ENCODE measurements around the gene PLPP1.

DNA sequence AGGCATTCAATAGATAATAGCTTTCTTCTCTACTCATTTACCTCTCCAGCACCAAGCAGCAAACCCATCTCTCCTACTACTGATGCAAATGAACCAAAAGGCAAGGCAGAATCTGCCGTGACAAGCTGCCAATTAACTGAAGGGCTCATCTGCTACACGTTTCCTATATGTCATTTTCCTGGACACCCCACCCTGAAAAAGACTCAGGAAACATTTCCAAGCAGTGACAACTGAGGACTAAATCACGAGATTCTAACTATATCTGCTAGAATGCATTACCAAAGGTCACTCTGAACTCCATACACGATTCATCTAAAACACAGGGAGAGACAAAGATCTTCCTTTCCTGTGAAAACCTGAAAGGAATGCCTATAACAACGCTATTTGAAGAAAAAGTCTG is 12.9 kb downstream of the PLPP1 start:
- TF ChIP-seq, protein P1, sequence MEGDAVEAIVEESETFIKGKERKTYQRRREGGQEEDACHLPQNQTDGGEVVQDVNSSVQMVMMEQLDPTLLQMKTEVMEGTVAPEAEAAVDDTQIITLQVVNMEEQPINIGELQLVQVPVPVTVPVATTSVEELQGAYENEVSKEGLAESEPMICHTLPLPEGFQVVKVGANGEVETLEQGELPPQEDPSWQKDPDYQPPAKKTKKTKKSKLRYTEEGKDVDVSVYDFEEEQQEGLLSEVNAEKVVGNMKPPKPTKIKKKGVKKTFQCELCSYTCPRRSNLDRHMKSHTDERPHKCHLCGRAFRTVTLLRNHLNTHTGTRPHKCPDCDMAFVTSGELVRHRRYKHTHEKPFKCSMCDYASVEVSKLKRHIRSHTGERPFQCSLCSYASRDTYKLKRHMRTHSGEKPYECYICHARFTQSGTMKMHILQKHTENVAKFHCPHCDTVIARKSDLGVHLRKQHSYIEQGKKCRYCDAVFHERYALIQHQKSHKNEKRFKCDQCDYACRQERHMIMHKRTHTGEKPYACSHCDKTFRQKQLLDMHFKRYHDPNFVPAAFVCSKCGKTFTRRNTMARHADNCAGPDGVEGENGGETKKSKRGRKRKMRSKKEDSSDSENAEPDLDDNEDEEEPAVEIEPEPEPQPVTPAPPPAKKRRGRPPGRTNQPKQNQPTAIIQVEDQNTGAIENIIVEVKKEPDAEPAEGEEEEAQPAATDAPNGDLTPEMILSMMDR (conservative IDR thresholded peaks at IDR 0.05; ENCODE audit: low read depth in 2 of 2): no peak
- no peak for TF ChIP-seq EZH2 (IDR thresholded peaks at IDR 0.05; ENCODE audit: low read depth, unreplicated experiment)
- no peak for TF ChIP-seq POLR2AphosphoS5 (IDR thresholded peaks at IDR 0.05; ENCODE audit: low read depth)
- TF ChIP-seq, protein P2, sequence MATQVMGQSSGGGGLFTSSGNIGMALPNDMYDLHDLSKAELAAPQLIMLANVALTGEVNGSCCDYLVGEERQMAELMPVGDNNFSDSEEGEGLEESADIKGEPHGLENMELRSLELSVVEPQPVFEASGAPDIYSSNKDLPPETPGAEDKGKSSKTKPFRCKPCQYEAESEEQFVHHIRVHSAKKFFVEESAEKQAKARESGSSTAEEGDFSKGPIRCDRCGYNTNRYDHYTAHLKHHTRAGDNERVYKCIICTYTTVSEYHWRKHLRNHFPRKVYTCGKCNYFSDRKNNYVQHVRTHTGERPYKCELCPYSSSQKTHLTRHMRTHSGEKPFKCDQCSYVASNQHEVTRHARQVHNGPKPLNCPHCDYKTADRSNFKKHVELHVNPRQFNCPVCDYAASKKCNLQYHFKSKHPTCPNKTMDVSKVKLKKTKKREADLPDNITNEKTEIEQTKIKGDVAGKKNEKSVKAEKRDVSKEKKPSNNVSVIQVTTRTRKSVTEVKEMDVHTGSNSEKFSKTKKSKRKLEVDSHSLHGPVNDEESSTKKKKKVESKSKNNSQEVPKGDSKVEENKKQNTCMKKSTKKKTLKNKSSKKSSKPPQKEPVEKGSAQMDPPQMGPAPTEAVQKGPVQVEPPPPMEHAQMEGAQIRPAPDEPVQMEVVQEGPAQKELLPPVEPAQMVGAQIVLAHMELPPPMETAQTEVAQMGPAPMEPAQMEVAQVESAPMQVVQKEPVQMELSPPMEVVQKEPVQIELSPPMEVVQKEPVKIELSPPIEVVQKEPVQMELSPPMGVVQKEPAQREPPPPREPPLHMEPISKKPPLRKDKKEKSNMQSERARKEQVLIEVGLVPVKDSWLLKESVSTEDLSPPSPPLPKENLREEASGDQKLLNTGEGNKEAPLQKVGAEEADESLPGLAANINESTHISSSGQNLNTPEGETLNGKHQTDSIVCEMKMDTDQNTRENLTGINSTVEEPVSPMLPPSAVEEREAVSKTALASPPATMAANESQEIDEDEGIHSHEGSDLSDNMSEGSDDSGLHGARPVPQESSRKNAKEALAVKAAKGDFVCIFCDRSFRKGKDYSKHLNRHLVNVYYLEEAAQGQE (IDR thresholded peaks at IDR 0.05; ENCODE audit: unreplicated experiment): no peak
- TF ChIP-seq EZH2phosphoT487 (IDR thresholded peaks at IDR 0.05; ENCODE audit: unreplicated experiment): no peak
- no peak for TF ChIP-seq CREB1 (CRISPR knock-in tag; IDR thresholded peaks at IDR 0.05; ENCODE audit: low read depth)
- no peak for TF ChIP-seq JUNB (IDR thresholded peaks at IDR 0.05; ENCODE audit: unreplicated experiment)
- TF ChIP-seq NANOG (IDR thresholded peaks at IDR 0.05; ENCODE audit: borderline replicate concordance): no peak
- TF ChIP-seq, protein P3, sequence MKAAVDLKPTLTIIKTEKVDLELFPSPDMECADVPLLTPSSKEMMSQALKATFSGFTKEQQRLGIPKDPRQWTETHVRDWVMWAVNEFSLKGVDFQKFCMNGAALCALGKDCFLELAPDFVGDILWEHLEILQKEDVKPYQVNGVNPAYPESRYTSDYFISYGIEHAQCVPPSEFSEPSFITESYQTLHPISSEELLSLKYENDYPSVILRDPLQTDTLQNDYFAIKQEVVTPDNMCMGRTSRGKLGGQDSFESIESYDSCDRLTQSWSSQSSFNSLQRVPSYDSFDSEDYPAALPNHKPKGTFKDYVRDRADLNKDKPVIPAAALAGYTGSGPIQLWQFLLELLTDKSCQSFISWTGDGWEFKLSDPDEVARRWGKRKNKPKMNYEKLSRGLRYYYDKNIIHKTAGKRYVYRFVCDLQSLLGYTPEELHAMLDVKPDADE (IDR thresholded peaks at IDR 0.05): no peak
- TF ChIP-seq, protein P4, sequence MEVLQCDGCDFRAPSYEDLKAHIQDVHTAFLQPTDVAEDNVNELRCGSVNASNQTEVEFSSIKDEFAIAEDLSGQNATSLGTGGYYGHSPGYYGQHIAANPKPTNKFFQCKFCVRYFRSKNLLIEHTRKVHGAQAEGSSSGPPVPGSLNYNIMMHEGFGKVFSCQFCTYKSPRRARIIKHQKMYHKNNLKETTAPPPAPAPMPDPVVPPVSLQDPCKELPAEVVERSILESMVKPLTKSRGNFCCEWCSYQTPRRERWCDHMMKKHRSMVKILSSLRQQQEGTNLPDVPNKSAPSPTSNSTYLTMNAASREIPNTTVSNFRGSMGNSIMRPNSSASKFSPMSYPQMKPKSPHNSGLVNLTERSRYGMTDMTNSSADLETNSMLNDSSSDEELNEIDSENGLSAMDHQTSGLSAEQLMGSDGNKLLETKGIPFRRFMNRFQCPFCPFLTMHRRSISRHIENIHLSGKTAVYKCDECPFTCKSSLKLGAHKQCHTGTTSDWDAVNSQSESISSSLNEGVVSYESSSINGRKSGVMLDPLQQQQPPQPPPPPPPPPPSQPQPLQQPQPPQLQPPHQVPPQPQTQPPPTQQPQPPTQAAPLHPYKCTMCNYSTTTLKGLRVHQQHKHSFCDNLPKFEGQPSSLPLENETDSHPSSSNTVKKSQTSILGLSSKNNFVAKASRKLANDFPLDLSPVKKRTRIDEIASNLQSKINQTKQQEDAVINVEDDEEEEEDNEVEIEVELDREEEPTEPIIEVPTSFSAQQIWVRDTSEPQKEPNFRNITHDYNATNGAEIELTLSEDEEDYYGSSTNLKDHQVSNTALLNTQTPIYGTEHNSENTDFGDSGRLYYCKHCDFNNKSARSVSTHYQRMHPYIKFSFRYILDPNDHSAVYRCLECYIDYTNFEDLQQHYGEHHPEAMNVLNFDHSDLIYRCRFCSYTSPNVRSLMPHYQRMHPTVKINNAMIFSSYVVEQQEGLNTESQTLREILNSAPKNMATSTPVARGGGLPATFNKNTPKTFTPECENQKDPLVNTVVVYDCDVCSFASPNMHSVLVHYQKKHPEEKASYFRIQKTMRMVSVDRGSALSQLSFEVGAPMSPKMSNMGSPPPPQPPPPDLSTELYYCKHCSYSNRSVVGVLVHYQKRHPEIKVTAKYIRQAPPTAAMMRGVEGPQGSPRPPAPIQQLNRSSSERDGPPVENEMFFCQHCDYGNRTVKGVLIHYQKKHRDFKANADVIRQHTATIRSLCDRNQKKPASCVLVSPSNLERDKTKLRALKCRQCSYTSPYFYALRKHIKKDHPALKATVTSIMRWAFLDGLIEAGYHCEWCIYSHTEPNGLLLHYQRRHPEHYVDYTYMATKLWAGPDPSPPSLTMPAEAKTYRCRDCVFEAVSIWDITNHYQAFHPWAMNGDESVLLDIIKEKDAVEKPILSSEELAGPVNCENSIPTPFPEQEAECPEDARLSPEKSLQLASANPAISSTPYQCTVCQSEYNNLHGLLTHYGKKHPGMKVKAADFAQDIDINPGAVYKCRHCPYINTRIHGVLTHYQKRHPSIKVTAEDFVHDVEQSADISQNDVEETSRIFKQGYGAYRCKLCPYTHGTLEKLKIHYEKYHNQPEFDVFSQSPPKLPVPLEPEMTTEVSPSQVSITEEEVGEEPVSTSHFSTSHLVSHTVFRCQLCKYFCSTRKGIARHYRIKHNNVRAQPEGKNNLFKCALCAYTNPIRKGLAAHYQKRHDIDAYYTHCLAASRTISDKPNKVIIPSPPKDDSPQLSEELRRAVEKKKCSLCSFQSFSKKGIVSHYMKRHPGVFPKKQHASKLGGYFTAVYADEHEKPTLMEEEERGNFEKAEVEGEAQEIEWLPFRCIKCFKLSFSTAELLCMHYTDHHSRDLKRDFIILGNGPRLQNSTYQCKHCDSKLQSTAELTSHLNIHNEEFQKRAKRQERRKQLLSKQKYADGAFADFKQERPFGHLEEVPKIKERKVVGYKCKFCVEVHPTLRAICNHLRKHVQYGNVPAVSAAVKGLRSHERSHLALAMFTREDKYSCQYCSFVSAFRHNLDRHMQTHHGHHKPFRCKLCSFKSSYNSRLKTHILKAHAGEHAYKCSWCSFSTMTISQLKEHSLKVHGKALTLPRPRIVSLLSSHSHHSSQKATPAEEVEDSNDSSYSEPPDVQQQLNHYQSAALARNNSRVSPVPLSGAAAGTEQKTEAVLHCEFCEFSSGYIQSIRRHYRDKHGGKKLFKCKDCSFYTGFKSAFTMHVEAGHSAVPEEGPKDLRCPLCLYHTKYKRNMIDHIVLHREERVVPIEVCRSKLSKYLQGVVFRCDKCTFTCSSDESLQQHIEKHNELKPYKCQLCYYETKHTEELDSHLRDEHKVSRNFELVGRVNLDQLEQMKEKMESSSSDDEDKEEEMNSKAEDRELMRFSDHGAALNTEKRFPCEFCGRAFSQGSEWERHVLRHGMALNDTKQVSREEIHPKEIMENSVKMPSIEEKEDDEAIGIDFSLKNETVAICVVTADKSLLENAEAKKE (CRISPR knock-in tag; IDR thresholded peaks at IDR 0.05): no peak
- no peak for TF ChIP-seq ZNF331 (CRISPR knock-in tag; IDR thresholded peaks at IDR 0.05; ENCODE audit: low read depth)
